SK-N-SH (cell line): Measurements from ENCODE around the gene TIMM22. TPM values are rescaled to one million over a fixed set of nuclear protein-coding genes. Genes with fewer than 3 reads are reported as not detected.

ENCODE experiments used
- CTCF ChIA-PET: fragments of 300-600, 350-600 bp; formaldehyde crosslinking; extraction: SDS; loops from one replicate; lab custom pipeline; 2021; lab: Yijun Ruan, JAX
- POLR2A ChIA-PET: fragments of 350-600 bp; sonication (Branson Sonifier 250); formaldehyde crosslinking; extraction: SDS; loops from one replicate; lab custom pipeline; 2020; ENCODE audit warnings: antibody characterized with exemption, inconsistent platforms; lab: Yijun Ruan, JAX
- DNase-seq: peaks from one replicate; pipeline ENCODE4 v3.0.0; 2012
- H2AFZ ChIP-seq: fragments of 200-600 bp; sonication (generic); 2 replicates; pipeline ENCODE4 v1.8.1; 2016; ENCODE audit warnings: antibody characterized with exemption, mild to moderate bottlenecking, low read depth
- H3F3A ChIP-seq: fragments of 200-600 bp; sonication (generic); replicated peaks from 2 replicates; pipeline ENCODE3; 2016; ENCODE audit warnings: antibody characterized with exemption, mild to moderate bottlenecking; ENCODE audit not compliant: insufficient read depth
- H3K27ac ChIP-seq, 2 experiments: fragments of 200-500 bp in 1 of 2; fragments of 200-600 bp in 1 of 2; sonication (Bioruptor generic) in 1 of 2; sonication (generic), shearing (Covaris generic) in 1 of 2; 2 replicates each; pipeline versions ENCODE4 v1.5.1 to v1.6.1; 2014 to 2016; ENCODE audit warnings: low read depth in 2 of 2, inconsistent platforms in 1 of 2, low read length in 1 of 2, mild to moderate bottlenecking in 1 of 2, mixed read lengths in 1 of 2
- H3K27me3 ChIP-seq: fragments of 200-600 bp; sonication (generic), shearing (Covaris generic); 2 replicates; pipeline ENCODE4 v1.6.1; 2016; ENCODE audit warnings: mixed run types; ENCODE audit not compliant: insufficient read depth
- H3K36me3 ChIP-seq, 2 experiments: fragments of 200-500 bp in 1 of 2; fragments of 200-600 bp in 1 of 2; sonication (Bioruptor generic) in 1 of 2; sonication (generic) in 1 of 2; replicated peaks in 1 of 2; 2 replicates each; pipeline versions ENCODE3 to v1.5.1; 2014 to 2016; ENCODE audit warnings: low read length in 1 of 2, mild to moderate bottlenecking in 1 of 2; ENCODE audit not compliant: insufficient read depth in 2 of 2, control insufficient read depth in 1 of 2
- H3K4me1 ChIP-seq, 2 experiments: fragments of 200-500 bp in 1 of 2; fragments of 200-600 bp in 1 of 2; sonication (Bioruptor generic) in 1 of 2; sonication (generic), shearing (Covaris generic) in 1 of 2; 2 replicates each; pipeline versions ENCODE4 v1.5.1 to v1.6.1; 2014 to 2016; ENCODE audit warnings: low read depth in 1 of 2, low read length in 1 of 2, mixed run types in 1 of 2; ENCODE audit not compliant: insufficient read depth in 2 of 2, control insufficient read depth in 1 of 2
- H3K4me2 ChIP-seq: fragments of 200-600 bp; sonication (generic), shearing (Covaris generic); 2 replicates; pipeline ENCODE4 v1.6.1; 2017; ENCODE audit warnings: mixed run types
- H3K4me3 ChIP-seq, 2 experiments: fragments of 200-500 bp in 1 of 2; fragments of 200-600 bp in 1 of 2; sonication (Bioruptor generic) in 1 of 2; sonication (generic), shearing (Covaris generic) in 1 of 2; 2 replicates each; pipeline versions ENCODE4 v1.5.1 to v1.8.1; 2014 to 2016; ENCODE audit warnings: low read depth in 2 of 2, inconsistent platforms in 1 of 2, low read length in 1 of 2, mild to moderate bottlenecking in 1 of 2, mixed read lengths in 1 of 2, moderate library complexity in 1 of 2
- H3K79me2 ChIP-seq: fragments of 200-600 bp; sonication (generic); 2 replicates; pipeline ENCODE4 v1.8.1; 2017; ENCODE audit warnings: mild to moderate bottlenecking; ENCODE audit not compliant: insufficient read depth
- H3K9ac ChIP-seq: fragments of 200-600 bp; sonication (generic); 2 replicates; pipeline ENCODE4 v1.6.1; 2017; ENCODE audit warnings: mixed run types
- H3K9me2 ChIP-seq: fragments of 200-600 bp; sonication (generic); 2 replicates; pipeline ENCODE4 v1.6.1; 2017; ENCODE audit warnings: mixed run types
- H3K9me3 ChIP-seq: fragments of 200-600 bp; sonication (generic); 2 replicates; pipeline ENCODE4 v1.6.1; 2017; ENCODE audit warnings: mixed run types, mild to moderate bottlenecking, moderate library complexity
- H4K20me1 ChIP-seq: fragments of 200-600 bp; sonication (generic); 2 replicates; pipeline ENCODE4 v1.6.1; 2017; ENCODE audit warnings: mild to moderate bottlenecking, mixed run types; ENCODE audit not compliant: insufficient read depth
- CTCF ChIP-seq: fragments of 200-600 bp; sonication (generic); IDR thresholded peaks from 2 replicates; pipeline ENCODE4 v1.6.1; 2017; ENCODE audit warnings: antibody characterized with exemption, mild to moderate bottlenecking, moderate library complexity
- ELF1 ChIP-seq: IDR thresholded peaks from 2 replicates; pipeline ENCODE4 v1.4.0; 2012
- FOXM1 ChIP-seq: IDR thresholded peaks from 2 replicates; pipeline ENCODE4 v1.4.0; 2012; ENCODE audit warnings: low read depth, mild to moderate bottlenecking
- GABPA ChIP-seq: IDR thresholded peaks from 2 replicates; pipeline ENCODE4 v1.4.0; 2012; ENCODE audit warnings: low read depth, mild to moderate bottlenecking
- MXI1 ChIP-seq: IDR thresholded peaks from 2 replicates; pipeline ENCODE4 v1.6.1; 2012; ENCODE audit warnings: mild to moderate bottlenecking, low read depth, low read length, improper control_type of control experiment
- NFIC ChIP-seq: IDR thresholded peaks from 2 replicates; pipeline ENCODE4 v1.4.0; 2012; ENCODE audit warnings: borderline replicate concordance
- NRF1 ChIP-seq: IDR thresholded peaks from 2 replicates; pipeline ENCODE4 v1.6.1; 2012; ENCODE audit warnings: low read depth, mild to moderate bottlenecking, low read length
- PBX3 ChIP-seq: IDR thresholded peaks from 2 replicates; pipeline ENCODE4; 2012
- POLR2AphosphoS5 ChIP-seq: IDR thresholded peaks from 2 replicates; pipeline ENCODE4 v1.6.1; 2012; ENCODE audit warnings: low read depth, low read length
- RAD21 ChIP-seq: IDR thresholded peaks from 2 replicates; pipeline ENCODE4 v1.6.1; 2012; ENCODE audit warnings: mild to moderate bottlenecking, low read length
- TCF12 ChIP-seq: IDR thresholded peaks from 2 replicates; pipeline ENCODE4 v1.4.0; 2012
- TEAD4 ChIP-seq: IDR thresholded peaks from 2 replicates; pipeline ENCODE4 v1.4.0; 2012; ENCODE audit warnings: mild to moderate bottlenecking, borderline replicate concordance; ENCODE audit not compliant: insufficient read depth
- USF1 ChIP-seq: IDR thresholded peaks from 2 replicates; pipeline ENCODE4 v1.4.0; 2012; ENCODE audit warnings: low read depth, borderline replicate concordance
- YY1 ChIP-seq: IDR thresholded peaks from 2 replicates; pipeline ENCODE4 v1.4.0; 2012; ENCODE audit warnings: low read depth, mild to moderate bottlenecking
- ZBTB33 ChIP-seq: IDR thresholded peaks from 2 replicates; pipeline ENCODE4 v1.4.0; 2012; ENCODE audit warnings: low read depth, borderline replicate concordance
- WGBS: methylation state at CpG from one replicate; pipeline ENCODE4 v1.1.6; 2017; ENCODE audit warnings: low lambda C conversion rate; 5-methylcytosine and 5-hydroxymethylcytosine counted together
- polyA plus RNA-seq, 3 experiments: library from polyadenylated mRNA; depleted of rRNA; stranded (reverse); fragments of >200 nt; gene quantifications; 2 replicates each; pipeline ENCODE4 v1.2.3, GENCODE V29; 2012
- TF ChIP-seq, protein P1 (sequence below): fragments of 150-350 bp; IDR thresholded peaks from 2 replicates; pipeline ENCODE4 v1.6.1; 2016; ENCODE audit warnings: mild to moderate bottlenecking, low read depth, low read length
- TF ChIP-seq, protein P2 (sequence below): IDR thresholded peaks from 2 replicates; pipeline ENCODE4 v1.6.1; 2012; ENCODE audit warnings: mild to moderate bottlenecking, low read depth, low read length, moderate library complexity

The TIMM22 gene
- polyA plus RNA-seq, 1 of the 3 experiments (the other 2 are of a cell fraction) = 9.9 TPM

DNA sequence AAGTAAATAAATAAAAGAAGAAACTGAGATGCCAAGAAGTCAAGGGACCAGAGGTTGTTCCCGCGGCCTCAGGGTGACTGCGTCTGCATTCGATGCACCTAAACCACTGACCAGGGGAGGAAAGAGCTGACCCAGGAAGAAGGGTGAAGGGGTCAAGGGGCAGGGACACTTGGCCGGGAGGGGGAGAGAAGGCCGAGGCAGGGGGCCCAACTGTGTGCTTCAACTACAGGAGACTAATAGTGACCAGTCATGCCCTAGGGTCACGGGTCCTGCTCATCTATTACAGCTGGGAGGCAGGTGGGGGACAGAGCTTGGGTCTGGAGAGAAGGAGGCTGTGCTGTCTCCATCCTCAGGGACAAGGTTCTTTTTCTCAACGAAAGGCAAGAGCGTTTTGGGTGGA, 44.8 kb downstream of the TIMM22 start:
- H3K9me2 ChIP-seq = no peaks in the 10 kb centered on the region
- H3K4me1 ChIP-seq = peaks cover 0 to 6% of the 10 kb centered on the region in 2 experiments; a peak in 1 of 4 replicates
- no peak overlapping the region for H2AFZ ChIP-seq
- H3K27me3 ChIP-seq = no peaks in the 10 kb centered on the region
- 97% methylated on average over 9 of the region's 9 CpGs for WGBS
- H3K36me3 ChIP-seq = peaks cover 5 to 20% of the 10 kb centered on the region in 2 experiments
- no peaks in the 10 kb centered on the region for H3K9me3 ChIP-seq
- H3K4me2 ChIP-seq = no peak overlapping the region
- peaks cover 26% of the 10 kb centered on the region; the same call in 1 of the 2 replicates for H4K20me1 ChIP-seq
- no peak overlapping the region for H3K9ac ChIP-seq
- peaks cover 5% of the 10 kb centered on the region for H3F3A ChIP-seq
- H3K4me3 ChIP-seq = no peak overlapping the region
- ChIA-PET POLR2A (no interaction called here), CTCF (interaction anchor here (0.7 to 7.2 kb wide), 2 partner anchors 15 to 66 kb away, joined by 3 to 54 read pairs; no protein-coding TSS in a partner anchor)
- TF ChIP-seq ELF1 (no peak), RAD21 (no peak), NFIC (no peak), NRF1 (no peak), FOXM1 (no peak), YY1 (no peak), GABPA (no peak), TCF12 (no peak), TEAD4 (no peak), ZBTB33 (no peak), MXI1 (no peak), CTCF (no peak), PBX3 (no peak), USF1 (no peak), POLR2AphosphoS5 (no peak)
- TF ChIP-seq, protein P1, sequence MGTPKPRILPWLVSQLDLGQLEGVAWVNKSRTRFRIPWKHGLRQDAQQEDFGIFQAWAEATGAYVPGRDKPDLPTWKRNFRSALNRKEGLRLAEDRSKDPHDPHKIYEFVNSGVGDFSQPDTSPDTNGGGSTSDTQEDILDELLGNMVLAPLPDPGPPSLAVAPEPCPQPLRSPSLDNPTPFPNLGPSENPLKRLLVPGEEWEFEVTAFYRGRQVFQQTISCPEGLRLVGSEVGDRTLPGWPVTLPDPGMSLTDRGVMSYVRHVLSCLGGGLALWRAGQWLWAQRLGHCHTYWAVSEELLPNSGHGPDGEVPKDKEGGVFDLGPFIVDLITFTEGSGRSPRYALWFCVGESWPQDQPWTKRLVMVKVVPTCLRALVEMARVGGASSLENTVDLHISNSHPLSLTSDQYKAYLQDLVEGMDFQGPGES = no peak
- TF ChIP-seq, protein P2, sequence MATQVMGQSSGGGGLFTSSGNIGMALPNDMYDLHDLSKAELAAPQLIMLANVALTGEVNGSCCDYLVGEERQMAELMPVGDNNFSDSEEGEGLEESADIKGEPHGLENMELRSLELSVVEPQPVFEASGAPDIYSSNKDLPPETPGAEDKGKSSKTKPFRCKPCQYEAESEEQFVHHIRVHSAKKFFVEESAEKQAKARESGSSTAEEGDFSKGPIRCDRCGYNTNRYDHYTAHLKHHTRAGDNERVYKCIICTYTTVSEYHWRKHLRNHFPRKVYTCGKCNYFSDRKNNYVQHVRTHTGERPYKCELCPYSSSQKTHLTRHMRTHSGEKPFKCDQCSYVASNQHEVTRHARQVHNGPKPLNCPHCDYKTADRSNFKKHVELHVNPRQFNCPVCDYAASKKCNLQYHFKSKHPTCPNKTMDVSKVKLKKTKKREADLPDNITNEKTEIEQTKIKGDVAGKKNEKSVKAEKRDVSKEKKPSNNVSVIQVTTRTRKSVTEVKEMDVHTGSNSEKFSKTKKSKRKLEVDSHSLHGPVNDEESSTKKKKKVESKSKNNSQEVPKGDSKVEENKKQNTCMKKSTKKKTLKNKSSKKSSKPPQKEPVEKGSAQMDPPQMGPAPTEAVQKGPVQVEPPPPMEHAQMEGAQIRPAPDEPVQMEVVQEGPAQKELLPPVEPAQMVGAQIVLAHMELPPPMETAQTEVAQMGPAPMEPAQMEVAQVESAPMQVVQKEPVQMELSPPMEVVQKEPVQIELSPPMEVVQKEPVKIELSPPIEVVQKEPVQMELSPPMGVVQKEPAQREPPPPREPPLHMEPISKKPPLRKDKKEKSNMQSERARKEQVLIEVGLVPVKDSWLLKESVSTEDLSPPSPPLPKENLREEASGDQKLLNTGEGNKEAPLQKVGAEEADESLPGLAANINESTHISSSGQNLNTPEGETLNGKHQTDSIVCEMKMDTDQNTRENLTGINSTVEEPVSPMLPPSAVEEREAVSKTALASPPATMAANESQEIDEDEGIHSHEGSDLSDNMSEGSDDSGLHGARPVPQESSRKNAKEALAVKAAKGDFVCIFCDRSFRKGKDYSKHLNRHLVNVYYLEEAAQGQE = no peak
- H3K79me2 ChIP-seq = peaks cover 12% of the 10 kb centered on the region; the same call in 1 of the 2 replicates
- H3K27ac ChIP-seq = no peak overlapping the region
- DNase-seq = no peak
